Muscle layer of duodenum (tissue), 2 donors: ENCODE measurements around the gene EOGT.

ENCODE experiments used
- H3K27ac ChIP-seq: one replicate; pipeline ENCODE4 v1.7.0; 2013; ENCODE audit warnings: mild to moderate bottlenecking, low read length
- H3K27me3 ChIP-seq: one replicate; pipeline ENCODE4 v1.7.0; 2013; ENCODE audit warnings: low read depth, mild to moderate bottlenecking, control low read depth, low read length
- H3K36me3 ChIP-seq, 2 donors: one replicate each; pipeline ENCODE4 v1.7.0; 2013; ENCODE audit warnings: low read length in 2 of 2, control low read depth in 1 of 2, mild to moderate bottlenecking in 1 of 2; ENCODE audit not compliant: insufficient read depth in 2 of 2, control insufficient read depth in 1 of 2
- H3K4me1 ChIP-seq, 2 donors: one replicate each; pipeline ENCODE4 v1.7.0; 2013; ENCODE audit warnings: low read length in 2 of 2, mild to moderate bottlenecking in 2 of 2, control low read depth in 1 of 2, moderate library complexity in 1 of 2; ENCODE audit not compliant: insufficient read depth in 2 of 2, control insufficient read depth in 1 of 2
- H3K4me3 ChIP-seq, 2 donors: one replicate each; pipeline ENCODE4 v1.7.0; 2013; ENCODE audit warnings: low read length in 2 of 2, low read depth in 1 of 2, mild to moderate bottlenecking in 1 of 2
- H3K9me3 ChIP-seq, 2 donors: one replicate each; pipeline ENCODE4 v1.7.0; 2013; ENCODE audit warnings: low read length in 2 of 2, control low read depth in 1 of 2, mild to moderate bottlenecking in 1 of 2; ENCODE audit not compliant: control insufficient read depth in 1 of 2
- donor health status: healthy.

Gene EOGT

DNA sequence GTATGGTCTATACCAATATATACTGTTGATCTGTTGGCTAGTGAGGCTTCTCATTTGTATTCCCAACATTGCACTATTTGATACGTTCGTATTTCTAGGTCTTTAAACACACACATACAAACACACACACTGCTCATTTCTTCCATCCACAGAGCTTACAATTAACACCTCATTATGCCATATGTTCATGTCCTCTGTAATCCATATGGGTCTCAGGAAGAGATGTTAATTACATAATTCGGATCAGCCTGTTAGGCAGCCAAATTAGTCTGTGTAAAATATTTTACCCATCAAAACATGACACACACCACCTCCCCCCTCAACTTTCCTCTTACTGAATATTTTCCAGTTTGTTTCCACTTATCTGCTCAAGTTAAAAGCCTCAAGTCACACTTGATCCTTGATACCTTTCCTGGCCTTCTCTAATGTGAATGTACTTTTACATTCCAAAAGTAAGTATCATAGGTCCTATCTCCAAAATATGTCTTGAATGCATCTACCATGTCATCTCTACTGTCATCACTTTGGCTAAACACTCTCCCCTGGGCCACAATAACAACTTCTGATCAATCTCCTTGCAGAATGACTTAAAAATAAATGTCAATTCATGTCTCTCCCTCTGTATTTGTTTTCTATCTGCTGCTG, 28.2 kb downstream of the EOGT start:
- Histone ChIP-seq H3K4me1 (no peaks in the 10 kb centered on the region), H3K27ac (no peak overlapping the region), H3K9me3 (no peaks in the 10 kb centered on the region), H3K36me3 (peaks cover 23 to 74% of the 10 kb centered on the region in 2 donors), H3K4me3 (no peak overlapping the region), H3K27me3 (no peaks in the 10 kb centered on the region)

DNA sequence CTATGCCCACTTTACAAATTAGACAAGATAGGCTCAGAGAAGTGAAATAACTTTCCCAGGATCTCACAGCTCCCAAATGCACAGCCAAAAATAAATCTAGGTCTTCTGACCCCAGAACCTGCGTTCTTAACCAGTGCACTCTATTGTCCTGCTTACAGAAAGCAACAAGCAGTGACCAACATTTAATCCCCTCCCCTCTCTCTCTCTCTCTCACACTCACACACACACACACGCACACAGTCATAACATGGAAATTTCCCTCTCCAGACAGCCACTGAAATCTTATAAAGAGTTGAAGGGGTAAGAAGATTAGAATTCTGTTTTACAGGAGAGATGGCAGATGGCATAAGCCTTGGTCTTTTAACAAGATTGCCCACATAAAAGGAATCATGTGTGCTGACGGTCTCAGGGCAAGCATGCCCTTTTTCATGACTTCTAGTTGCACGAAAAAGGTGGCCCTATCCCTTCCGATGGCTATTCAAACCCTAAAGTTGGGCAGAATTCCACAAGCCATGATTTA, 29.4 kb downstream of the EOGT start:
- Histone ChIP-seq H3K4me3 (no peak overlapping the region), H3K27me3 (no peaks in the 10 kb centered on the region), H3K36me3 (peaks cover 30 to 86% of the 10 kb centered on the region in 2 donors), H3K9me3 (no peaks in the 10 kb centered on the region), H3K4me1 (no peaks in the 10 kb centered on the region), H3K27ac (no peak overlapping the region)

DNA sequence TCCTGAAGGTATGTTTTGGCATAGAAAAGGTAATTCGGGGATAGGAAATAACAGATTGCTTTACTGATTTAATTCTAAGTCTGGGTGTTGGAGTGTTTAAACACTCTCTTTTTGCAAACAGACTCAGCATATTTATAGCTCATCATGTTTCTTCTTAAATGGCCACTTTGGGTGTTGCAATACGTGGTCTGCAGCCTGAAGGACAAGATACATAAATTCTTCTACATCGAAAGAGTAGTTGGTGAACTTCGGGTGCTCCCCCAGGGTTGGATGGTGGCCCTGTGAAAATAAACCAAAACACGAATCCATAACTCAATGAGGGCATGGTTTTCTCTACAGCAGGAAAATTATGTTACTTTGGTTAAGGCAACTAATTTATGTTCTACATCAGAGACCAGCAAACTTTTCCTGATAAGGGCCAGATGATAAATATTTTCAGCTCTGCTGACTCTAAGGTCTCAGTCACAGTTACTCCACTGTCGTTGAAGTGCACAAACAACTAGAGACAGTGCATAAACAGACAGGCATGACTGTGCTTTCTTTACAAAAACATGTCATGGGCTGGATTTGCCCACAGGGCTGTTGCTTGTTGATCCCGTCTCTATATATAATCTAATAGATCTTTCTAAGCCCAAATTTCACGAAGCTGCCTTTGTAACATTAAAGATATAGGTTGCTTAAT, 35.9 kb downstream of the EOGT start:
- Histone ChIP-seq H3K27ac (no peak overlapping the region), H3K27me3 (no peaks in the 10 kb centered on the region), H3K36me3 (peaks cover 25 to 65% of the 10 kb centered on the region in 2 donors), H3K4me3 (no peak overlapping the region), H3K9me3 (no peaks in the 10 kb centered on the region), H3K4me1 (no peaks in the 10 kb centered on the region)

DNA sequence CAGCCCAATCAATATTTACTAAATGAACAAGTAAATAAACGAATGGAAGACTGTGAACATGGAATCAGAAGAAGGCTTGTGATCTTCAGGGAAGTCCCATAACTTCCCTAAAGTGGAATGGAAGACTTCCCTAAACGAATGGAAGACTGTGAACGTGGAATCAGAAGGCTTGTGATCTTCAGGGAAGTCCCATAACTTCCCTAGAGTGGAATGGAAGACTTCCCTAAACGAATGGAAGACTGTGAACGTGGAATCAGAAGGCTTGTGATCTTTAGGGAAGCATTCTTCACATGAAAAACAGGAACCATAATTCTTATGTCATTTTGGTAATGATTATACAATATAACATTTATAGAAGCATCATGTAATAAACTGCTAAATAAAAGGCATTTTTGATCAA, 38.8 kb downstream of the EOGT start:
- Histone ChIP-seq H3K27me3 (no peaks in the 10 kb centered on the region), H3K4me3 (no peak overlapping the region), H3K36me3 (peaks cover 24 to 37% of the 10 kb centered on the region in 2 donors), H3K9me3 (no peaks in the 10 kb centered on the region), H3K4me1 (no peaks in the 10 kb centered on the region), H3K27ac (no peak overlapping the region)

DNA sequence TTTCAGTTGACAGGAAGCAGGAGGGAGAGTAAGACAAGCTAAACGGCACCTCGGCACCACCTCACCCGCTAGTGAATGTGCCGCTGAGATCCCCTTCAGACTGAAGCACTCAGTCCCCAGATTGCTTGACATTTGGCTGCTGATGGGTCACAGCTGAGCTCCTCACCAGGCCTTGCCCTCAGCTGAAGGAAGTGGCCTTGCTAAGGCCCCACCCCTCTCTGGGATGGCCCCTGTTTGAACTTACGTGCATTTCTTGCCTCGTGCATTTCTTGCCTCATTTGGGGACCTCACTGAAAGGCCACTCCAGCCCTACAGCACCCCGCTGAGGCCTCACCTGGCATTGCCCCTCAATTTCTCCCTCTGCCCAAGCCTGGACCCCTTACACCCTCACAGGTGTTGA, 39.8 kb downstream of the EOGT start:
- no peaks in the 10 kb centered on the region for H3K4me1 ChIP-seq
- no peak overlapping the region for H3K4me3 ChIP-seq
- no peaks in the 10 kb centered on the region for H3K27me3 ChIP-seq
- no peaks in the 10 kb centered on the region for H3K9me3 ChIP-seq
- H3K27ac ChIP-seq, result no peak overlapping the region
- H3K36me3 ChIP-seq, result peaks cover 14 to 26% of the 10 kb centered on the region in 2 donors

DNA sequence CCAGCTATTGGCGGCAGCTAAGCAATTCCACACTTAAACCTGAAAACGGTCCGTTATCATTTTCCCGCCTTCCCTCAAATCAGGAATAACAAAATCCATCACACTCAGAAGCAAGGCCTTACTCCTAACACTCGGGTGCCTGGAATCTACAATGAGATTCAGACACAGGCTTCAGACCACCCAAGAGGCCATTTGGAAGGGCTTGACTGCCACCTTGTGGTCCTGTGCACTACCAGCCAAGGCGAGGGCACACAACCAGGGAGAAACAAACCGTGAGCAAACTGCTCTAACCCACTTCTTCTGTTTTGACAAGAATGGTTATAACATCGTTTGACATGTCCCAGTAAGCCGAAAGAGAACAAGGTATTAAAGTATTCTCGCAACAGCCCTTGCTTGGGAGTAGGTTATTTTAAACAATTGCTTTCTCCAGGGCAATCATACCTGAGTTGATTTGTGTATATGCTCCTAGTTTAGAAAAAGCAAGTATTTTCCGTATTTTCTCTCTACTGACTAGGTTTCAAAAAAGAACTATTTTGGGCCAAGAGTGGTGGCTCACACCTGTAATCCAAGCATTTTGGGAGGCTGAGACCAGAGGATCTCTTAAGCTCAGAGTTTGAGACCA, 41.0 kb downstream of the EOGT start:
- H3K4me1 ChIP-seq, result no peaks in the 10 kb centered on the region
- no peaks in the 10 kb centered on the region for H3K27me3 ChIP-seq
- H3K27ac ChIP-seq, result no peak overlapping the region
- peaks cover 3 to 14% of the 10 kb centered on the region in 2 donors for H3K36me3 ChIP-seq
- H3K9me3 ChIP-seq, result no peaks in the 10 kb centered on the region
- H3K4me3 ChIP-seq, result no peak overlapping the region

DNA sequence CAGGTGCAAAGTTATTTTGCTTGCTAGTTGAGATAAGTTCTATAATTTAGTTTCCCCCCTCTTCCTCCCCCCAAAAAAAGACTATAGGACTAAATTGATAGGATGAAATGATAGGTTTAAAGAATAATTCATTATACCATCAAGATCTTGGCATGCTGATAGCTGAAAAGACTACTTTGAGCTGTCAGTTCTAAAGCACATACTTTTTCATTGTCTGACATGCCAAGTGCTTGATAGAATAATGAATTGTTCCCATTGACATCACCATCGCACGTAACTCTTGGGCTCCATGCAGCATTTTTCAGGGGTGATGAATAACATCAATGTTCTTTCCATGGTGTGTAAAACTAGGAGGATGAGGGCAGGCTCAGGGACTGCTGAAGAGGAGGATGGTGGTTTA, 48.8 kb downstream of the EOGT start:
- no peaks in the 10 kb centered on the region for H3K9me3 ChIP-seq
- H3K36me3 ChIP-seq, result no peaks in the 10 kb centered on the region
- no peaks in the 10 kb centered on the region for H3K4me1 ChIP-seq
- no peaks in the 10 kb centered on the region for H3K27me3 ChIP-seq
- no peak overlapping the region for H3K27ac ChIP-seq
- H3K4me3 ChIP-seq, result no peak overlapping the region

DNA sequence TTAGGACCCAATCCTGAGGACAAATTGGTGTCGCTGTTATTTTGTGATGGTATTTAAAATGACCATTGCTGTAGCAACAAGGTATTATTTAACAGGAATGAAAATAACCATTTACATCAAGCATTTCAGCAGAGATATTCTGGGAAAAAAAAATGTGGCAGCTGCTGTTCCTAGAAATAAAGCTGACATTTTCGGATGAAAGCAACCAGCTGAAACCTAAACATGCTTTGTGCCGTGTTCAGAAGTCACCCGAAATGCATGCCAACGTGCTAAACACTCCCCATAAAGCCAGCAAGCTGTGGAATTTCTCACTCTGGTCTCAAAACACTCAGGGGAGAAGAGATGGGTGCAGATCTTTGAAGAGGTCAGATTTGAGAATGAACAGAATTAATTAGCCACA, 49.6 kb downstream of the EOGT start:
- no peaks in the 10 kb centered on the region for H3K4me1 ChIP-seq
- H3K27me3 ChIP-seq, result no peaks in the 10 kb centered on the region

DNA sequence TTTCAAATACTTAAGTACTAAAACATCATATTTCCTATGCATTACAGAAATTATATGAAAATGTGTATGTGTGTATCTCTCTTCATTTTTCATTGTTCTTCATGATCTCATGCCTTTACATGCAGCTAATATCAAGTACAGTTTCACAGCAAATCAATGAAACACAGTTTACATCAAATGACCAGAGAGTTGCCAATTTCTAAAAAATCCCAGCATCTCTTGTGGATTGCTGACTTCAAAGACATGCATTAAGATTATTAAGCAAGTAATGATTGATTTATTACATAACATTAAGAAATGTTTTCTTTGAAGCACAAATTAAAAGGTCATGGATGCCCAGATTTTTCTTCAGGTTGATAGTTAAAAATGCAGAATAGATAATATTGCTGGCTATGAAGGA, 50.1 kb downstream of the EOGT start:
- H3K4me3 ChIP-seq, result no peak overlapping the region
- H3K27me3 ChIP-seq, result no peaks in the 10 kb centered on the region
- H3K9me3 ChIP-seq, result no peaks in the 10 kb centered on the region
- no peak overlapping the region for H3K27ac ChIP-seq
- no peaks in the 10 kb centered on the region for H3K36me3 ChIP-seq
- no peaks in the 10 kb centered on the region for H3K4me1 ChIP-seq

More for the DNA sequence above, 49.6 kb downstream of the EOGT start:
- H3K27ac ChIP-seq, result no peak overlapping the region
- no peaks in the 10 kb centered on the region for H3K9me3 ChIP-seq
- H3K4me3 ChIP-seq, result no peak overlapping the region
- H3K36me3 ChIP-seq, result no peaks in the 10 kb centered on the region

DNA sequence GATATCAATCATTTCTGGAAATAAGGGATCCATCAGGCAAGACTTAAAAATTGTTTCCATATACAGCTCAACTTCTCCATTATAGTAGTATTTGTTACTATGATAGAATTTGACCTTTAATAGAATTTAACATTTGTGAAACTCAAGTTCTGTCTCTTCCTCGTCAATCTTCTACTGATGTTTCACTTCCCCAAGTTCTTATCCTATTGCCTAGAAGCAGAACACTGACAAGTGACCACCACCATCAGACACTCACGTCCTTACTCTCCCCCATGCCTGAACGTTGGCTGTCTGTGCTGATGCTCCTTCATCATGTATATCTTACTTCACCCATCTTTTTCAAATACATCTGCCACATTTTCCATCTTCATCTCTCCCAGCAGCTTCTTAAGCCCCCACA, 54.6 kb downstream of the EOGT start:
- Histone ChIP-seq H3K9me3 (no peaks in the 10 kb centered on the region), H3K36me3 (no peaks in the 10 kb centered on the region), H3K27ac (no peak overlapping the region), H3K27me3 (peaks cover 4% of the 10 kb centered on the region), H3K4me3 (no peak overlapping the region), H3K4me1 (no peaks in the 10 kb centered on the region)

DNA sequence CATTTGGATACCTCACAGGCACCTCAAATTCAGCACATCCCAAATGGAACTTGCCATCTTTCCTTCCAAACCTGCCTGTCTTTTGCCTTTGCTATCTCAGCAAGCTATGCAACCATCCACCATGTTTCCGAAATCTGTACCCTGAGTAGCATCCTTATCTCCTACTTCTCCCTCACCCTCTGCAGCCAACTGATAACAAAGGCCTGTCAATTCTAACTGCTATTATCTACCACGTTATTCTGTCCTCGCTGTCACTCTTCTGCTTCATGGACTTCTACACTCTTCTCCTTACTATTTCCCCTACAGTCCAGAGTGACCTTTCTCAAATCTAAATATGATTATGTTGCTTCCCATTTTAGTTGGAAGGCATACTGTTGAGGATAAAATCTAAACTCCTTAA, 55.6 kb downstream of the EOGT start:
- no peak overlapping the region for H3K4me3 ChIP-seq
- H3K9me3 ChIP-seq, result no peaks in the 10 kb centered on the region
- no peaks in the 10 kb centered on the region for H3K4me1 ChIP-seq
- H3K27ac ChIP-seq, result no peak overlapping the region
- H3K36me3 ChIP-seq, result no peaks in the 10 kb centered on the region
- H3K27me3 ChIP-seq, result peaks cover 4% of the 10 kb centered on the region
